Fibroblast of villous mesenchyme (primary cell): ENCODE measurements around the gene ADCY9. TPM values are rescaled to one million over a fixed set of nuclear protein-coding genes. Genes with fewer than 3 reads are reported as not detected.

Source experiments
- DNase-seq: peaks from one replicate; pipeline ENCODE4 v3.0.0-alpha.2; 2010; ENCODE audit warnings: low read depth
- H3K4me3 ChIP-seq: 2 replicates; pipeline ENCODE4 v1.5.1; 2011; ENCODE audit warnings: low read depth, mild to moderate bottlenecking, low read length
- total RNA-seq: library from RNA; depleted of rRNA; stranded (reverse); fragments of >200 nt; gene quantifications from 2 replicates; pipeline ENCODE4 v1.2.3, GENCODE V29; 2012
- TF ChIP-seq, protein P1 (sequence below): IDR thresholded peaks from 2 replicates; pipeline ENCODE4 v1.5.1; 2012; ENCODE audit warnings: low read depth, mild to moderate bottlenecking, low read length; ENCODE audit not compliant: insufficient read depth

Gene ADCY9
- total RNA-seq, 1 donor = 38.0 TPM

DNA sequence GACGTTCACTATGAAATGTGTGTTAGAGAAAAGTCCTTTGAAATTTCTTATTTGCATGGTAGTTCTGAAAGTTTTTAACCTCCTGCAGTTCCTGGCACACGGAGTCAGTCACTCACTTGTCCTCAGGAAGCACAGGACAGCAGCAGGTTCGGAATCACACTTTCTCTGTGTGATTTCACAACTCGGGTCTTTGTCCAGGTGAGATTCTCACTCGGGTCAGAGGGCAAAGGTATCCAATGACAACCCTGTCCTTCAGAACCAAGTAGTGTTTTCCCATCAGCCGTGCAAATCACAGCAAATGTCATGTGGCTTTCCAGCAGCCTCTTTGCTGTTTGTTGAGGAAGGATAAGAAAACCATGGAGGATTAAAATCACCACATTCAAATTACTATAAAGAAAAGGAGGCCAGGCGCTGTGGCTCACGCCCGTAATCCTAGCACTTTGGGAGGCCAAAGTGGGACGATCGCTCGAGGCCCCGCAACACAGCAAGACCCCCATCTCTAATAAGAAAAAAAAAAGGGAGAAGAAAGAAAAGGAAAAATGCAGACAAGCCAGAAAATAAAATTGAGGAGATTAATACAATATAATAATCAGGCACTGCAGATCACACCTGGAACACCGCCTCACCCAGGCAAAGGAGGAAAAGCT is 22.0 kb downstream of the ADCY9 start:
- no peak overlapping the region for H3K4me3 ChIP-seq
- TF ChIP-seq, protein P1, sequence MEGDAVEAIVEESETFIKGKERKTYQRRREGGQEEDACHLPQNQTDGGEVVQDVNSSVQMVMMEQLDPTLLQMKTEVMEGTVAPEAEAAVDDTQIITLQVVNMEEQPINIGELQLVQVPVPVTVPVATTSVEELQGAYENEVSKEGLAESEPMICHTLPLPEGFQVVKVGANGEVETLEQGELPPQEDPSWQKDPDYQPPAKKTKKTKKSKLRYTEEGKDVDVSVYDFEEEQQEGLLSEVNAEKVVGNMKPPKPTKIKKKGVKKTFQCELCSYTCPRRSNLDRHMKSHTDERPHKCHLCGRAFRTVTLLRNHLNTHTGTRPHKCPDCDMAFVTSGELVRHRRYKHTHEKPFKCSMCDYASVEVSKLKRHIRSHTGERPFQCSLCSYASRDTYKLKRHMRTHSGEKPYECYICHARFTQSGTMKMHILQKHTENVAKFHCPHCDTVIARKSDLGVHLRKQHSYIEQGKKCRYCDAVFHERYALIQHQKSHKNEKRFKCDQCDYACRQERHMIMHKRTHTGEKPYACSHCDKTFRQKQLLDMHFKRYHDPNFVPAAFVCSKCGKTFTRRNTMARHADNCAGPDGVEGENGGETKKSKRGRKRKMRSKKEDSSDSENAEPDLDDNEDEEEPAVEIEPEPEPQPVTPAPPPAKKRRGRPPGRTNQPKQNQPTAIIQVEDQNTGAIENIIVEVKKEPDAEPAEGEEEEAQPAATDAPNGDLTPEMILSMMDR = no peak
- DNase-seq = no peak

GRCh38 chr16:4093495-4094126 is 22.6 kb downstream of the ADCY9 start:
- peak; percentile 44 for DNase-seq
- TF ChIP-seq, protein P1 = no peak
- no peak overlapping the region for H3K4me3 ChIP-seq

GRCh38 chr16:4092547-4093265 is 23.5 kb downstream of the ADCY9 start:
- no peak for DNase-seq
- no peak overlapping the region for H3K4me3 ChIP-seq
- TF ChIP-seq, protein P1 = no peak

GRCh38 chr16:4091240-4092012 is 24.8 kb downstream of the ADCY9 start:
- TF ChIP-seq, protein P1 = no peak
- peak; percentile 43 for DNase-seq
- H3K4me3 ChIP-seq = no peak overlapping the region

GRCh38 chr16:4090351-4090851 is 25.8 kb downstream of the ADCY9 start:
- peak; percentile 71 for DNase-seq
- TF ChIP-seq, protein P1 = no peak
- no peak overlapping the region for H3K4me3 ChIP-seq

DNA sequence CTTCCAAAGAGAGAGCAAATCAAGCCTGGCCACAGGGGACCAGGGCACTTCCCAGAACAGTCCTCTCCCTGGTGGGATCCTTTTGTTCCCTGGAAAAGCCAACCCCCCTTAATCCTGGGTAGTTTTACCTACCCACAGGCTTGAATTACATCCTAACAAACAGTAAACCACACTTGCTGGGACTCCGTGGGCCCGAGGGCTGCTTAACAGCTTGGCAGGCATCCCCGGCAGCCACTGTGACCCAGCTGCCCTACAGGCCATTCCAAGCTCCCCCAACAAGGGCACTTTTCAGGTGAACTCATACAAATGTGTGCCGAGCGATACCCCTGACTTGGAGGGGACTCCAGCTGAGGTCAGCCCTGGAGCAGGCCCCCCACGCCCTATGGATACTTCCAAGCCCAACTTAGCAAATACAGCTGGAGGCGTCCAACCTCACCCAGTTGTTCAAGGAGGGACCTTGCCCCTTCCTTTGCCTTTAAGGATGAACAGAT is 26.4 kb downstream of the ADCY9 start:
- no peak overlapping the region for H3K4me3 ChIP-seq
- TF ChIP-seq, protein P1 = no peak
- DNase-seq = no peak
